CD8-positive, alpha-beta memory T cell (primary cell): ENCODE measurements around the gene ADCY4. TPM values are rescaled to one million over a fixed set of nuclear protein-coding genes. Genes with fewer than 3 reads are reported as not detected.

Experiments
- CTCF ChIA-PET: fragments of 350-600 bp; sonication (Branson Sonifier 250); formaldehyde crosslinking; loops from one replicate; lab custom pipeline; 2021; ENCODE audit warnings: antibody characterized with exemption; lab: Charles Lee
- POLR2A ChIA-PET: fragments of 350-600 bp; sonication (Branson Sonifier 250); formaldehyde crosslinking; loops from one replicate; lab custom pipeline; 2021; ENCODE audit warnings: antibody characterized with exemption; lab: Charles Lee
- DNase-seq, 5 donors: peaks; one replicate each; pipeline versions ENCODE4 v3.0.0 to v3.0.0-alpha.2; 2020 to 2022; ENCODE audit warnings: mixed read lengths in 1 of 5
- H3K27ac ChIP-seq: one replicate; pipeline ENCODE4 v1.7.0; 2013; ENCODE audit warnings: low read depth, mild to moderate bottlenecking, low read length, moderate library complexity
- H3K27me3 ChIP-seq: 2 replicates; pipeline ENCODE4 v1.7.0; 2013; ENCODE audit warnings: low read length, mild to moderate bottlenecking; ENCODE audit not compliant: insufficient read depth, poor library complexity, severe bottlenecking
- H3K36me3 ChIP-seq: 2 replicates; pipeline ENCODE4 v1.7.0; 2013; ENCODE audit warnings: mild to moderate bottlenecking, low read length, moderate library complexity; ENCODE audit not compliant: insufficient read depth
- H3K4me1 ChIP-seq: 2 replicates; pipeline ENCODE4 v1.7.0; 2013; ENCODE audit warnings: mild to moderate bottlenecking, low read length, moderate library complexity; ENCODE audit not compliant: insufficient read depth
- H3K4me3 ChIP-seq: 2 replicates; pipeline ENCODE4 v1.7.0; 2013; ENCODE audit warnings: mild to moderate bottlenecking, low read length
- H3K9me3 ChIP-seq: 2 replicates; pipeline ENCODE4 v1.7.0; 2013; ENCODE audit warnings: mild to moderate bottlenecking, low read length
- H3K27ac Mint-ChIP-seq, 8 donors: one replicate each; pipeline ENCODE4 v1.8.0; 2020 to 2021; ENCODE audit warnings: mixed read lengths in 8 of 8, mild to moderate bottlenecking in 6 of 8, inconsistent platforms in 3 of 8, moderate library complexity in 3 of 8
- H3K27me3 Mint-ChIP-seq, 2 donors: one replicate each; pipeline ENCODE4 v1.8.0; 2020 to 2021; ENCODE audit warnings: mixed read lengths in 2 of 2, mild to moderate bottlenecking in 1 of 2, moderate library complexity in 1 of 2
- H3K36me3 Mint-ChIP-seq, 3 donors: one replicate each; pipeline ENCODE4 v1.8.0; 2020 to 2021; ENCODE audit warnings: mixed read lengths in 3 of 3, inconsistent platforms in 1 of 3, mild to moderate bottlenecking in 1 of 3
- H3K4me1 Mint-ChIP-seq, 3 donors: one replicate each; pipeline ENCODE4 v1.8.0; 2020 to 2021; ENCODE audit warnings: mixed read lengths in 3 of 3, inconsistent platforms in 1 of 3, mild to moderate bottlenecking in 1 of 3
- H3K4me3 Mint-ChIP-seq, 7 donors: one replicate each; pipeline ENCODE4 v1.8.0; 2020 to 2021; ENCODE audit warnings: mixed read lengths in 7 of 7, mild to moderate bottlenecking in 6 of 7, moderate library complexity in 4 of 7, inconsistent platforms in 2 of 7
- H3K9me3 Mint-ChIP-seq, 5 donors: one replicate each; pipeline ENCODE4 v1.8.0; 2020 to 2022; ENCODE audit warnings: mixed read lengths in 5 of 5, mild to moderate bottlenecking in 3 of 5, moderate library complexity in 2 of 5, inconsistent platforms in 1 of 5
- polyA plus RNA-seq: library from polyadenylated mRNA; unstranded; fragments of 300-500 nt; fragmentation: Illumina TruSeq; gene quantifications from one replicate; pipeline ENCODE4 v1.2.3, GENCODE V29; 2021
- total RNA-seq, 2 experiments: library from RNA; stranded (reverse); gene quantifications; one replicate each; pipeline ENCODE4 v1.2.3, GENCODE V29; 2021

ADCY4 gene
- total and polyA plus RNA-seq, 3 experiments from 2014 or later = 0.64 to 1.5 (median 0.84) TPM

- peaks cover 0 to 2% of the 10 kb centered on the region in 2 donors for H3K27me3 Mint-ChIP-seq
- peak overlapping the region; percentile 33 for H3K4me3 ChIP-seq
- peak overlapping the region; percentile 89 to 99 (median 93) for H3K27ac Mint-ChIP-seq
- H3K27ac ChIP-seq = no peak overlapping the region
- H3K9me3 Mint-ChIP-seq = no peaks in the 10 kb centered on the region
- peaks cover 0 to 2% (median 2%) of the 10 kb centered on the region in 3 donors for H3K36me3 Mint-ChIP-seq
- POLR2A ChIA-PET = interaction anchor here (1.0 to 1.7 kb wide), 2 partner anchors 14 to 128 kb away, joined by 3 to 5 read pairs; partner anchors contain the start of genes NOP9 and SDR39U1
- H3K9me3 ChIP-seq = no peaks in the 10 kb centered on the region
- peaks cover 55 to 61% (median 57%) of the 10 kb centered on the region in 3 donors for H3K4me1 Mint-ChIP-seq
- DNase-seq = no peak
- H3K4me3 Mint-ChIP-seq = peak overlapping the region in 6 of 7 donors; percentile 65 to 89 (median 86)
- peaks cover 51% of the 10 kb centered on the region for H3K4me1 ChIP-seq
- H3K27me3 ChIP-seq = no peaks in the 10 kb centered on the region
- H3K36me3 ChIP-seq = no peaks in the 10 kb centered on the region
- CTCF ChIA-PET = interaction anchor here (17.7 kb wide), 1 partner anchor 14 kb away, joined by 265 read pairs; the partner anchor contains the start of gene ADCY4
Observed at GRCh38 chr14:24314377-24315193, 20.3 kb downstream of the ADCY4 start.

GRCh38 chr14:24313913-24314312 lies 21.0 kb downstream of the ADCY4 start:
- H3K27ac Mint-ChIP-seq = peak overlapping the region; percentile 82 to 99 (median 93)
- peak overlapping the region; percentile 65 to 89 (median 87) for H3K4me3 Mint-ChIP-seq
- H3K4me1 Mint-ChIP-seq = peaks cover 61 to 68% (median 62%) of the 10 kb centered on the region in 3 donors
- H3K4me1 ChIP-seq = peaks cover 57% of the 10 kb centered on the region
- DNase-seq = no peak
- ChIA-PET CTCF (interaction anchor here (4.3 to 17.7 kb wide), 2 partner anchors 15 to 43 kb away, joined by 20 to 265 read pairs; partner anchors contain the start of genes ADCY4 and RABGGTA), POLR2A (interaction anchor here (0.7 to 1.7 kb wide), 4 partner anchors 12 to 128 kb away, joined by 3 to 5 read pairs (median 3); partner anchors contain the start of genes NOP9 and SDR39U1)
- no peak overlapping the region for H3K27ac ChIP-seq
- H3K9me3 Mint-ChIP-seq = no peaks in the 10 kb centered on the region
- H3K27me3 ChIP-seq = no peaks in the 10 kb centered on the region
- peaks cover 0 to 3% (median 2%) of the 10 kb centered on the region in 3 donors for H3K36me3 Mint-ChIP-seq
- no peaks in the 10 kb centered on the region for H3K9me3 ChIP-seq
- no peaks in the 10 kb centered on the region for H3K36me3 ChIP-seq
- H3K27me3 Mint-ChIP-seq = peaks cover 0 to 2% of the 10 kb centered on the region in 2 donors
- peak overlapping the region; percentile 33 for H3K4me3 ChIP-seq

- peak in 3 of 5 donors; percentile 44 to 65 (median 61) for DNase-seq
- Mint-ChIP-seq H3K27me3 (peaks cover 0 to 2% of the 10 kb centered on the region in 2 donors), H3K9me3 (no peaks in the 10 kb centered on the region), H3K36me3 (peaks cover 0 to 7% (median 6%) of the 10 kb centered on the region in 3 donors), H3K27ac (peak overlapping the region; percentile 89 to 99 (median 94)), H3K4me1 (peaks cover 68 to 76% (median 69%) of the 10 kb centered on the region in 3 donors), H3K4me3 (peak overlapping the region; percentile 79 to 89 (median 87))
- no peaks in the 10 kb centered on the region for H3K27me3 ChIP-seq
- CTCF ChIA-PET = interaction anchor here (4.3 to 17.7 kb wide), 4 partner anchors 13 to 70 kb away, joined by 20 to 265 read pairs (median 119); partner anchors contain the start of genes ADCY4, DHRS1, NOP9 and RABGGTA
- POLR2A ChIA-PET = interaction anchor here (0.7 to 3.5 kb wide), 6 partner anchors 13 to 118 kb away, joined by 3 to 26 read pairs (median 4); partner anchors contain the start of genes CBLN3, KHNYN, NOP9 and TINF2
- H3K27ac ChIP-seq = peak overlapping the region; percentile 69
- H3K9me3 ChIP-seq = no peaks in the 10 kb centered on the region
- no peaks in the 10 kb centered on the region for H3K36me3 ChIP-seq
- H3K4me1 ChIP-seq = peaks cover 63% of the 10 kb centered on the region
- no peak overlapping the region for H3K4me3 ChIP-seq
Observed at GRCh38 chr14:24312736-24313507, 21.9 kb downstream of the ADCY4 start.

- Histone ChIP-seq H3K4me1 (peaks cover 66% of the 10 kb centered on the region), H3K27ac (peak overlapping the region; percentile 69), H3K27me3 (no peaks in the 10 kb centered on the region), H3K36me3 (no peaks in the 10 kb centered on the region), H3K9me3 (no peaks in the 10 kb centered on the region), H3K4me3 (peak overlapping the region; percentile 58)
- Mint-ChIP-seq H3K9me3 (no peaks in the 10 kb centered on the region), H3K36me3 (peaks cover 0 to 14% (median 6%) of the 10 kb centered on the region in 3 donors), H3K4me1 (peaks cover 68 to 77% (median 71%) of the 10 kb centered on the region in 3 donors), H3K4me3 (peak overlapping the region; percentile 79 to 89 (median 86)), H3K27ac (peak overlapping the region; percentile 89 to 99 (median 94)), H3K27me3 (peaks cover 0 to 2% of the 10 kb centered on the region in 2 donors)
- DNase-seq = peak in 1 of 5 donors; percentile 18
- ChIA-PET CTCF (interaction anchor here (0.9 to 17.7 kb wide), 9 partner anchors 12 to 125 kb away, joined by 3 to 265 read pairs (median 13); partner anchors contain the start of genes ADCY4, DHRS1, MDP1 and NOP9), POLR2A (interaction anchor here (0.9 to 3.5 kb wide), 7 partner anchors 10 to 197 kb away, joined by 4 to 26 read pairs (median 8); partner anchors contain the start of genes CBLN3, DCAF11, KHNYN and NRL)
Observed at GRCh38 chr14:24311837-24312615, 22.8 kb downstream of the ADCY4 start.

GRCh38 chr14:24310646-24311604 lies 23.9 kb downstream of the ADCY4 start, which contains the start of gene LTB4R:
Gene LTB4R (plus strand): TSS chr14:24311502. CDS start chr14:24315652, 4,150 bp downstream.
- Histone ChIP-seq H3K27me3 (no peaks in the 10 kb centered on the region), H3K36me3 (peaks cover 10% of the 10 kb centered on the region), H3K4me3 (peak within 1 kb of the TSS; percentile 58), H3K27ac (peak within 1 kb of the TSS; percentile 69), H3K4me1 (peaks cover 66% of the 10 kb centered on the region), H3K9me3 (no peaks in the 10 kb centered on the region)
- peaks cover 68 to 77% (median 71%) of the 10 kb centered on the region in 3 donors for H3K4me1 Mint-ChIP-seq
- peak; percentile 56 to 82 (median 74) for DNase-seq
- ChIA-PET POLR2A (interaction anchor here (0.6 to 3.5 kb wide), 10 partner anchors 9 to 196 kb away, joined by 3 to 26 read pairs (median 8); partner anchors contain the start of genes CBLN3, DCAF11, DHRS1 and KHNYN), CTCF (interaction anchor here (0.9 to 17.7 kb wide), 16 partner anchors 8 to 126 kb away, joined by 3 to 265 read pairs (median 5); partner anchors contain the start of genes ADCY4, CBLN3, DHRS1 and KHNYN)
- peaks cover 0 to 2% of the 10 kb centered on the region in 2 donors for H3K27me3 Mint-ChIP-seq
- H3K36me3 Mint-ChIP-seq = peaks cover 0 to 25% (median 10%) of the 10 kb centered on the region in 3 donors
- peak within 1 kb of the TSS; percentile 89 to 99 (median 96) for H3K27ac Mint-ChIP-seq
- H3K4me3 Mint-ChIP-seq = peak within 1 kb of the TSS; percentile 79 to 89 (median 86)
- H3K9me3 Mint-ChIP-seq = no peaks in the 10 kb centered on the region

- H3K9me3 ChIP-seq = no peaks in the 10 kb centered on the region
- peak overlapping the region; percentile 69 for H3K27ac ChIP-seq
- H3K36me3 ChIP-seq = peaks cover 16% of the 10 kb centered on the region
- H3K27ac Mint-ChIP-seq = peak overlapping the region; percentile 89 to 98 (median 96)
- CTCF ChIA-PET = interaction anchor here (0.9 to 17.7 kb wide), 13 partner anchors 10 to 126 kb away, joined by 3 to 265 read pairs (median 12); partner anchors contain the start of genes ADCY4, CBLN3, DHRS1 and KHNYN
- POLR2A ChIA-PET = interaction anchor here (1.5 to 3.5 kb wide), 7 partner anchors 11 to 120 kb away, joined by 3 to 26 read pairs (median 9); partner anchors contain the start of genes CBLN3, DHRS1, KHNYN and NOP9
- no peak for DNase-seq
- peaks cover 0 to 2% of the 10 kb centered on the region in 2 donors for H3K27me3 Mint-ChIP-seq
- no peaks in the 10 kb centered on the region for H3K27me3 ChIP-seq
- H3K4me1 Mint-ChIP-seq = peaks cover 63 to 71% (median 64%) of the 10 kb centered on the region in 3 donors
- H3K4me3 Mint-ChIP-seq = peak overlapping the region; percentile 79 to 87 (median 83)
- peaks cover 65% of the 10 kb centered on the region for H3K4me1 ChIP-seq
- H3K4me3 ChIP-seq = peak overlapping the region; percentile 58
- no peaks in the 10 kb centered on the region for H3K9me3 Mint-ChIP-seq
- H3K36me3 Mint-ChIP-seq = peaks cover 0 to 31% (median 11%) of the 10 kb centered on the region in 3 donors
Observed at GRCh38 chr14:24310265-24310645, 24.6 kb downstream of the ADCY4 start.
